ENCODE results near the gene RNASE4.

DNA sequence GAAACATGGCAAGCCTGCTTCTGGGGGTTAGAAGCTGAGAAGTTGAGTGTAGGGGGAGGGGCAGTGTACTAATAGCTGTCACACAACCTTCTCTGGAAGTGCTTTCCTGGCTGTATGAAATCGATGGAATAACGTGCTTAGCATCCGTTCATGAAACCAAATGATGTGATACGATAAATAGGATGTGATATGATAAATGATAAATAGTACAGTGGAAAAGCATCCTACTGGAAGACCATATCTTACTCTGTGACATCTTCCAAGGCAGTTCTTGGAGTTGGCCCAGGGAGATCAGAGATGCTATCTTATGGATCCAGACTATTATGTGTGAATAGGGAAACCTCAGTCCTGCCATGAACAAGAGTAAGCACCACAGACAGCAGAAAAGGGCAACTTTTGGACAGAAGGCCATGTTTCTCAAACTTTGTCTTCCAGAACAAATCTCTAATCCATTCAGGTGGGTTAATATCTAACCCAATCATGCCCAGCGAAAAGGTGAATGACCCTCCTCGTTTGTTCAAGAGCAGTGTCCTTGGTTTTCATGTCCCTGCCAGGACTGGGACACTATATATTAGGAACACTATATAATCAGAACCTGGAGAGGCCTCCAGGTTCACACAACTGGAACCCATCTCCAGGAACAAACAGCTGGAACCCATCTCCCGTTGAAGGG, 3.9 kb downstream of the RNASE4 start, which contains the start of gene ANG:
- TF ChIP-seq POLR2AphosphoS5 (IDR thresholded peaks at IDR 0.05): no peak
- TF ChIP-seq, protein P1, sequence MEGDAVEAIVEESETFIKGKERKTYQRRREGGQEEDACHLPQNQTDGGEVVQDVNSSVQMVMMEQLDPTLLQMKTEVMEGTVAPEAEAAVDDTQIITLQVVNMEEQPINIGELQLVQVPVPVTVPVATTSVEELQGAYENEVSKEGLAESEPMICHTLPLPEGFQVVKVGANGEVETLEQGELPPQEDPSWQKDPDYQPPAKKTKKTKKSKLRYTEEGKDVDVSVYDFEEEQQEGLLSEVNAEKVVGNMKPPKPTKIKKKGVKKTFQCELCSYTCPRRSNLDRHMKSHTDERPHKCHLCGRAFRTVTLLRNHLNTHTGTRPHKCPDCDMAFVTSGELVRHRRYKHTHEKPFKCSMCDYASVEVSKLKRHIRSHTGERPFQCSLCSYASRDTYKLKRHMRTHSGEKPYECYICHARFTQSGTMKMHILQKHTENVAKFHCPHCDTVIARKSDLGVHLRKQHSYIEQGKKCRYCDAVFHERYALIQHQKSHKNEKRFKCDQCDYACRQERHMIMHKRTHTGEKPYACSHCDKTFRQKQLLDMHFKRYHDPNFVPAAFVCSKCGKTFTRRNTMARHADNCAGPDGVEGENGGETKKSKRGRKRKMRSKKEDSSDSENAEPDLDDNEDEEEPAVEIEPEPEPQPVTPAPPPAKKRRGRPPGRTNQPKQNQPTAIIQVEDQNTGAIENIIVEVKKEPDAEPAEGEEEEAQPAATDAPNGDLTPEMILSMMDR (IDR thresholded peaks at IDR 0.05): no peak
- TF ChIP-seq POLR2A (IDR thresholded peaks at IDR 0.05): no peak
- TF ChIP-seq EP300 (IDR thresholded peaks at IDR 0.05): no peak

Data from upper lobe of left lung (tissue), 4 donors.